ENCODE results near the gene LIN37.
"Not testable (repeated sequence)": the region's sequence is repeated elsewhere in the genome, so short reads cannot be mapped to it uniquely, and the experiment has no call there.

LIN37 gene

DNA sequence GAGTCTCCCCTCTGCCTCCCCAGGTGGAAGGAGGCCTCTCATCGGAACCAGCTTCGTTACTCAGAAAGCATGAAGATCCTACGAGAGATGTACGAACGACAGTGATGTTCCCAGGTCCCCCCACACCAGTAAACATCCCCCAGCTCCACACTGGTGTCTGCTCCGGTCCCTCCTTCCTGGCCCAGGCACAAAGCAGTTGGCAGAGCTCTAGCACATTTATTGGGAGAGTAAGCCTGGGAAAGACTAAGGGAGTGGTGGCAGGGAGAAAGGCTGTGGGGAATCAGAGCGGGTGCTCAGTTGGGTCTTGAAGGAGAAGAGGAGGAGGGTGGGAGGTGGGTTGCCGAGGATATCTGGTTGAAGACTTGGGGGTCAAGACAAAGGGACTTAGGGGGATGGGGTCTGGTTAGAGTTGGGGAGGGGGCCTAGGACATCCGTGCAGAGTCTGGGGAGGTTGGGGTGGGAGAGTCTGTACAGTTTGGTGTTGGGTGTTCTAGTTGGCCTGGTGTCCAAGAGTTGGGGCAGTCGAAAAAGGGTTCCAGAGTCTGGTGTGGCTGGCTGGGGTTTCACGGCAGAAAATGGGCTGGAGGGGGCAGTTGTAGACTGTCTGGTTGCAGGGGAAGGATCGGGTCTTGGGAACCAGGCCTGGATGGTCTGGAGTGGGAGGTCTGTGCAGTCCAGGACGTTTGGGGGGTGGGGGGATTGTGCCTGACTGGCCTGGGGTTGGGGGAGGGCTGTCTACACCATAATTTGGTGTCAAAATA is 6.2 kb downstream of the LIN37 start:
- DNase-seq: no peak

- no peak for DNase-seq
These were observed 6.8 kb downstream of the LIN37 start for GRCh38 chr19:35755131-35755549.

DNA sequence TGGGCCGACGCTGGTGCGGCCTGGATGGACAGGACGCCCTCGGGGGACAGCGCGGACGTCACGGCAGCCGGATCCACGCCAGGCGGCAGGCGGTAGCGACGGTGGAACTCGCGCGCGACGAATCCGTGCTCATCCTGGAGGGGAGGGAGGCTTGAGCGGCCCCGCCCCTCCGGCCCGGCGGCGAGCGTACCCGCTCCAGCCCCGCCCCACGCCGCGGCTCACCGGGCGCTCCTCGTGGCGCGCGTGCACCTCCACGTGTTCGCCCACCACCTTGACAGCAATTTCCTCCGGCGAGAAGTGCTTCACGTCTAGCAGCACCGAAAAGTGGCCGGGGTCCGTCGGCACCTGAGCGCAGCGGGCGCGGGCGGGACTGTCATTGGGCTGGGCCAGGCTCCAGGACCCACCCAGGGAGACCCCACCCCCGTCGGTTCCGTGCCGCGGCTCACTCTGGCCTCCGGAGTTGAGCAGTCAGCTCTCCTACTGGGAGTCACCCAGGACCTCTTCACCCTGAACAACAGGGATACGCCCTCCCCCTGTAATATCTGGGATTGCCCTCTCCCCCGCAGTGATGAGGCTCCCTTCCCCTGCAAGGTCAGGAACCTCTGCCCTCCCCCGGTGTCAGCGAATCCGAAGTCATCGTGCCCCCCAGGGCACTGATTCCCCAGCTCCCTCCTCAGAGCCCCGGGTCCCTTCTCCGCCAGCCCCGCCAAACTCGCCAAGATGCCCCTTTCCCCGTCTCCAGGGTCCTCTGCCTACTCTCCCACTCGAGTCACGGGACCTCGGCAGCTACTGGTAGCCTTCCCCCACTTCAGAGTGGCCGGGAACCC is 7.4 kb downstream of the LIN37 start:
- DNase-seq: no peak

DNA sequence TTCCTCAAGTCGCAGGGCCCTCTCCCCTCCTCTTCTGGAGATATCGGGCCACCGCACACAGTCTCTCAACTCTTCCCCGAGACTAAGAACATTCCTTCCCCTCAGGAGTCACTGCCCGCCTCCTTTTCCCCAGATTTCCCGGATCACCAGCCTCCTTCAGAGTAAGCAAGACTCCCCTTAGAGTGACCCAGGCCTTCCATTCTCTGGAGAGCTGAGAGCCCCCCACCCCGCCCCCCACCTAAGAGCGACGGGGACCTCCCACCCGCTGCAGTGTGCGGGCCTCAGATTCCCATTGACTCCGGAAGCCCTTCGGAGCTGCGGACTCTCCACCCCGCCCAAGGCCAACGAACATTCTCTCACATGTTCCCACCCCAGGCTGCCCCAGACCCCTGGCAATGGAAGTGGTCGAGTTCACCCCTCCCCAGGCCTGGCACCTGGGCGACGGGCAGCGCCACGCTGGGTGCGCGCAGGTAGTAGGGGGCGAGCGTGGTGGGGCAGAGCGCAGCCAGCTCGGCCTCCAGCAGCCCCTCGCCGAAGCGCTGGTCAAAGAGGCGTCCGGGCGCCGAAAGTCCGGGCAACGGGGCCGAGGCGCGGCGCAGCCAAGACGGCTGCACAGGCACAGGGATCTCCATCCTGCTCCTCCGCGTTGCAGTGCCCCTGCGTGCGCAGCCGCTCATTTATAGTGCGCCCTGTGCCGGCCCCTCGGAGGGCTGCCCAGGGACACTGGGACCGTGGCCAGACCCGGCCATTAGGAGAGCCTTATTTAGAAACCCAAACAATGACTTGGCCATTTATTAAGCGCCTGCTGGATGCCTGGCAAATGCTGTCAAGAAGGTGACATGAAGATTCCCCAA is 8.2 kb downstream of the LIN37 start, which contains the start of gene HSPB6:
Gene HSPB6 (minus strand): TSS at position 653 of the 854 bp plus-strand sequence. CDS start 21 bp downstream, at position 632.
- DNase-seq: no peak

DNA sequence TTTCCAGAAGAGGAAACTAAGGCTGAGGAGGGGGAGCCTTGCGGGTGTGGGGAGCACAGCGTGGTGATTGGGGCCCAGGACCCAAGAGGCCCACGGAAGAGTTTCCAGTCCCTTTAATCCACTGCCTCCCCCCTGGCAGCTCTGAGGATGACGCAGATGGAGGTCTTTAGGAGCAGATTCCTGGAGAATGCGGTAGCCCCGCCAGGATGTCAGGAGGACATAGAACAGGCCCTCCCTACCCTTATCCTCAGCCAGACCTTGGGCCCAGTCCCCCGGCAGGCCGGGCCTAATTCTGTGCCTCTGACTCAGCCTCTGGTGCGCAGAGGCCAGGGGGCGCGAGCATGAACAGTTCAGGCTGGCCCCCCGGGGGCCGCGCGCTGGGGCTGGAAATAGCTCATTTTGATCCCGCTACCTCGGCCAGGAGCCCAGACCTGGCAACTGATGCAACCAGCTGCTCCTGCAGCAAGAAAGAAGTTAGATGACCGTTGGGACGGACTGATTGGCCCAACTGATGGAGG is 8.9 kb downstream of the LIN37 start:
- DNase-seq: no peak

DNA sequence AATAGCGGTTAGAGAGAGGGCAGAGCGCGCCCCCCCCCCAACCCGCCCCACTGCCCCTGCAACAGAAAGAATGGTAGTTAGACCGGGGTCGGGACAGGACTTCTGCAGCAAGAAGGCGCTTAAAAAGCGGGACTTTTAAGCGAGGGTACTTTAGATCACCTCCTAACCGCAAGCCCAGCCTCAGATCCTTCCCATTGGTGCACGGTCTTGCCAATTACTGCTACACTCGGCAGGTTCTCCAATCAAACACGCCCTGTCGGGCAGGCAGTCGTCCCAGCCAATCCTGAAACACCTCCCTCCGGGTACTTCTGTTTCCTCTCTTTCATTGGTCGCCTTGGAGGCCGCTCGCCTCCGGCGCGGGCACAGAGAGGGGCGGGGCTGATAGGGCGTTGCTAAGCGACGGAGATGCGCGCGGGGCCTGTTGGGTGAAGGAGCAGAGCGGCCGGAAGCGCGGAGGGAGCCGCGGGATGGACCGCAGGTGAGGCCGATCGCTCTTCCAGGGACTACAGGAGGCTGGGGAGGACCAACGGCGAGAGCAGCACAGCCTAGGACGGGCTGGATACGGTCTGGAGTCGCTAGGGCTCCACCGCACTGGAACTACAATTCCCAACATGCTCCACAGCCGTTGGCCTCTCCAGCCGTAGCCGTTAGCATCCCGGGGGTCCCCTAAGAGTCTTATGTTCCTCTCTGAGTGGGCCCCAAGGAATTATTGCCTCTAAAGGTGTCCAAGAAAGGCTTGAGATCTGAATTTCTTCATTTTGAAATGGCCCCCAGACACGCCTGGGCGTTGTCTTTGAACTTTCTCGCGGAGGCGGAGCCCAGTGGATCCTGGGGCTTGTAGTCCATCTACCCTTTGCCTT is 9.6 kb downstream of the LIN37 start, which contains the start of gene PROSER3:
Gene PROSER3 (plus strand): TSS at position 428 of the 860 bp plus-strand sequence. CDS start 40 bp downstream, at position 468.
- DNase-seq: peak; percentile 99

GRCh38 chr19:35759697-35760096 is 11.3 kb downstream of the LIN37 start:
- no peak for DNase-seq

- DNase-seq: no peak
These were observed 12.5 kb downstream of the LIN37 start for GRCh38 chr19:35760711-35761349.

DNA sequence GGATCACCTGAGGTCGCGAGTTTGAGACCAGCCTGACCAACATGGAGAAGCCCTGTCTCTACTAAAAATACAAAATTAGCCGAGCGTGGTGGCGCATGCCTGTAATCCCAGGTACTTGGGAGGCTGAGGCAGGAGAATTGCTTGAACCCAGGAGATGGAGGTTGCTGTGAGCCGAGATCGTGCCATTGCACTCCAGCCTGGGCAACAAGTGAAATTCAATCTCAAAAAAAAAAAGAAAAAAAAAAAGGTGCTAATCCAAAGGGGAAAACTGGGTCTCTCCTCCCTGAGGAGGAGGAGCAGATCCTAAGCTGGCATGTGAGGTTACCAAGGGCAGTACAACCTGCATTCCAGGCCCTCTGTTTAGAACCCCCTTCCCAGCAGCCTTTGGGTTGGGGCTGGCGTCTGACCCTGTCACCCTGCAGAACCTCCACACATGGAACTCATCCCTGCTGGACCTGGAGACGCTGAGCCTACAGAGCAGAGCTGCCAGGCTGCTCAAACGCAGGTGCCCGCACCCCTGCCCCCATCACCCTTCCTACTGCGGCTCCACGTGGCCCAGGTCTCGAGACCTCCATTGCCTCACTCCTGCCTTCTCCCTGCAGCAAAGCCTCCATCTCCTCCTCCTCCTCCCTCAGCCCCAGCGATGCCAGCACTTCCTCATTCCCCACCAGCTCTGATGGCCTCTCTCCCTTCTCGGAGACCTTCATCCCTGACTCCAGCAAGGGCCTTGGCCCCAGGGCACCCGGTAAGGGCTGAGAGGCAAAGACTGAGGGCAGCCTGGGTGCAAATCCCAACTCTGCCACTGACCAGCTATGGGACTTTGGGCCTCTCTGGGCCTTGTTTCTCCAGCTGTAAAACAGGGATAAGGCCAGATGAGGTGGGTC is 16.3 kb downstream of the LIN37 start:
- no peak for DNase-seq

DNA sequence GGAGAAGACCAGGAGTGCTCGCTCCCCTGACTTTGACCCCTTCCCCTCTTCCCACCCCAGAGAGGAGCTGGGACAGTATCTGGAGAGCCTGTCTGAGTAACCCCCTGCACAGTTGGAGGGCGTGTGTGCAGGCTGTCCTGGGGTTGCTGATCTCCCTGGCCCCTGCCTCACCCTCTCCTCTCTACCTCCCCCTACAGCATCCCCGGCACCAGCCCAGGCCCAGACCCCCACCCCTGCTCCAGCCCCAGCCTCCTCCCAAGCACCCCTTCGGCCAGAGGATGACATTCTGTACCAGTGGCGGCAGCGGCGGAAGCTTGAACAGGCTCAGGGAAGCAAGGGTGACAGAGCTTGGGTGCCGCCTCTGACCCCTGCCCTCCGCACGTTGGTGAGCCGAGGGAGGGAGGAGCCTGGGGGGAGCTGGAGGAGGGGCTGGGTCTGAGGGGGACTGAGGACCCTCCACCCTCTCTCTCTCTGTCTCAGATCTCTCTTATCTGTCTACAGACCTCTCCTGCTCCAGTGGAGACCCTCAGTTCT is 18.3 kb downstream of the LIN37 start:
- DNase-seq: no peak

GRCh38 chr19:35767288-35768081 is 19.1 kb downstream of the LIN37 start:
- DNase-seq: no peak

DNA sequence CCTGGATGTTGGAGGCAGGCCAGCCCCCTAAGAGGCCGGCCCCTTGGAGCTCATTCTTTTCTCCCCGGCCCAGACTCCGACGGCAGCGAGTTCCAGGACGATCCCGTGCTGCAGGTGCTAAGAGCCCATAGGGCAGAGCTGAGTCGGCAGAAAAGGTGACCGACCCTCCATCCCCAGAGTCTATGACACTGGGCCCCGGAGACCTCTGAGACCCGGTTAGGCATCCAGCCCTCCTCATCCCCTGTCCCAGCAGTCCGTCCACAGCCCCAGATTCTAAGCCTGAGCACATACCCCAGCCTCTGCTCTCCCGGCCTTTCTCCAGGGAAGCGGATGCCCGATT is 19.7 kb downstream of the LIN37 start:
- DNase-seq: no peak

DNA sequence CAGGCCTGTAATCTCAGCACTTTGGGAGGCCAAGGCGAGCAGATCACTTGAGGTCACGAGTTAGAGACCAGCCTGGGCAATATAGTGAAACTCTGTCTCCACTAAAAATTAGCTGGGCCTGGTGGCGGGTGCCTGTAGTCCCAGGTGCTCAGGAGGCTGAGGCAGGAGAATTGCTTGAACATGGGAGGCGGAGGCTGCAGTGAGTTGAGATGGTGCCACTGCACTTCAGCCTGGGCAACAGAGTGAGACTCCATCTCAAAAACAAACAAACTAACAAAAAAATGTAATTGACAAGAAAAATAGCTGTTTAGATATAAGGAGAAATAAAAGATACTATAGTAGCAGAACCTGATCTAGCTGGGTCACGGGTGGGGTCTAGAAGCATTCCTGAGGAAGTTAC is 24.0 kb downstream of the LIN37 start:
- DNase-seq: not testable (repeated sequence)

- no peak for DNase-seq
These were observed 24.8 kb downstream of the LIN37 start for GRCh38 chr19:35773020-35773806.

DNA sequence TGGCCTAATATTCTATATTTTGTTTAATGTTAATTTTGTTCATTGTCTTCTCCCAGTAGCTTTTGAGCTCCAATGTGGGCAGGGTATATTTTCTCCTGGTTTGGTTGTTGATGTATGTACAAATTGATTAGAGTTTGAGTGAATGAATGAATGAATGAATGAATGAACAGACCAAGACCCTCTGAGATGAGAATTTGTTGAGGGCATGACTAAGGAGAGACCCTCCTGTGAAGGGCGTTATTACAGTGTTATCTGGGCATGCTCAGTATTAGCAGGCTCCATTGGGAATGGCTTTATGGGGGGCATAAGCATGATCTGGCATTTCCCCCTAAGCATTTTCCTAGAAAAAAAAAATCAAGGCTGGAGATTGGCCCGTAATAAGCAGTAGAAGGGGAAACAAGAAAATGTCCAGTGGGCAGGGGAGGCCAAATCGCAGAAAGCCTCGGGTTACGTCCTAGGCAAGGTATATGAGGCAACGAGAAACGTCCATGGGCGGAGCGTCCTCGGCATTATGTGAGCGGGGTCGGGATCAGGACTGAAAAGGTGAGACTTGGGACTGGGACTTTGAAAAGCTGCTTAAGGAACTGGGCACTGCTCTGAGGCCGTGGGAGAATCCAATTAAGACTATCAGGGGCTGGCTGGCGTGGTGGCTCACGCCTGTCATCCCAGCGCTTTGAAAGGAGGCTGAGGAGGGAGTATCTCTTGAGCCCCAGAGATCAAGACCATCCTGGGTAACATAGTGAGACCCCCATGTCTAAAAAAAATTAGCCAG is 26.1 kb downstream of the LIN37 start:
- DNase-seq: no peak

GRCh38 chr19:35775046-35775297 is 26.6 kb downstream of the LIN37 start:
- DNase-seq: no peak

DNA sequence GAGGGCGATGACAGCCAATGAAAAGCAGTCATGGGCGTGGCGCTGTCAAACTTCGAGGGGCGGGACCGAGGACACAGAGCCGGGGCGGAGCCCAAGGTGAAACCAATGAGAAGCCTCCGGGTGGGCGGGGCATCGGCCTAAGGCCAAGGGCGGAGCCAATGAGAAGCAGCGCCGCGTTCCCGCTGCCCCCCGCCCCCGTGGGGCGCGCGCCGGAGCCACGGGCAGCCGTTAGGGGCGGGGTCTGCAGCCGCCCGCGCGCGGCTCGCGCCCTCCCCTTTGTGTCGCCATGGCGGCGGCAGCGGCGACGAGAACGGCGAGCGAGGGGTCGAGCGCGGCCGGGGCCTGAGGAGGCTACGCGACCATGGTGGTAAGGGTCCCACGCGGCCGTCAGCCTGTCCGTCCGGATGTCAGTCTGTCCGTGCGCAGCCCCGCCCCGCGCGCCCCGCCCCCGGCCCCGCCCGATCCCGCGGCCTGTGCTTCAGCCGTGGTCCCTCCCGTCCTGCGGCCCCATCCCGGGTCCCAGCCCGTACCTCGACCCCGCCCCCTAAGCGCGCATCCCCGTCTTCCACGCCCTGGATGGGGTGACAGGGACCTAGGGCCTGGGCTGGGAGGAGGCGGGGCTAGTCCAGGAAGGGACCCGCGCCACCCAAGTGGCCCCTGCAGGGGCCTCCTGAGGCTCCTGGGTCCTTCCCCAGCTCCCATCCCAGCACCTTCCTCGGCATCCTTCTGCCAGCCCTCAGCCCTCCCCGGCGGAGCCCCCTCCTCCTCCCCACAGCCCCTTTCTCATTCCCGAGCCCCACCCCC is 27.1 kb downstream of the LIN37 start, which contains the start of gene ARHGAP33:
Gene ARHGAP33 (plus strand): TSS at position 267 of the 804 bp plus-strand sequence. CDS start 95 bp downstream, at position 362.
- peak; percentile 99 for DNase-seq

Data from NCI-H748 treated with DMSO at 0.1 percent for 48 hours (cell line).